RWPE2 (cell line): ENCODE results near the gene NFASC.

Experiments
- ATAC-seq: fragments of 200-7000 bp; cut with Tn5 transposase; 3 replicates; pipeline ENCODE4 v1.9.1; 2021; ENCODE audit warnings: low read depth
- DNase-seq: peaks from one replicate; pipeline ENCODE4 v3.0.0-alpha.2; 2020; ENCODE audit warnings: low spot score
- H3K27ac ChIP-seq: fragments of 450-650 bp; 2 replicates; pipeline ENCODE4 v1.5.1; 2017; ENCODE audit warnings: mild to moderate bottlenecking; ENCODE audit not compliant: poor library complexity, severe bottlenecking
- H3K27me3 ChIP-seq: fragments of 250-450 bp; sonication (Bioruptor Pico); 2 replicates; pipeline ENCODE4 v1.5.1; 2021; ENCODE audit warnings: mild to moderate bottlenecking, moderate library complexity; ENCODE audit not compliant: insufficient read depth, poor library complexity, severe bottlenecking
- H3K36me3 ChIP-seq: fragments of 250-450 bp; sonication (Bioruptor Pico); 2 replicates; pipeline ENCODE4 v1.5.1; 2020; ENCODE audit warnings: low read depth, mild to moderate bottlenecking, moderate library complexity
- H3K4me1 ChIP-seq: fragments of 250-450 bp; sonication (Bioruptor Pico); 2 replicates; pipeline ENCODE4 v1.5.1; 2021; ENCODE audit warnings: mild to moderate bottlenecking, moderate library complexity; ENCODE audit not compliant: insufficient read depth, poor library complexity, severe bottlenecking
- H3K4me3 ChIP-seq: fragments of 250-450 bp; sonication (Bioruptor Pico); 2 replicates; pipeline ENCODE4 v1.5.1; 2021; ENCODE audit warnings: mild to moderate bottlenecking, moderate library complexity; ENCODE audit not compliant: severe bottlenecking
- H3K9me3 ChIP-seq: fragments of 250-450 bp; sonication (Bioruptor Pico); 2 replicates; pipeline ENCODE4 v1.5.1; 2021; ENCODE audit warnings: mild to moderate bottlenecking, moderate library complexity; ENCODE audit not compliant: severe bottlenecking
- CTCF ChIP-seq: fragments of 450-650 bp; IDR thresholded peaks from one replicate; pipeline ENCODE4 v1.5.1; 2017; ENCODE audit warnings: mild to moderate bottlenecking, moderate library complexity; ENCODE audit not compliant: poor library complexity, severe bottlenecking

NFASC gene

GRCh38 chr1:204842369-204842768 lies 28.3 kb upstream of the NFASC start:
- DNase-seq (no peak), ATAC-seq (no peak)
- no peak overlapping the region for H3K4me3 ChIP-seq
- no peaks in the 10 kb centered on the region for H3K36me3 ChIP-seq
- no peaks in the 10 kb centered on the region for H3K4me1 ChIP-seq
- no peaks in the 10 kb centered on the region for H3K9me3 ChIP-seq
- TF ChIP-seq CTCF = no peak
- no peak overlapping the region for H3K27ac ChIP-seq
- H3K27me3 ChIP-seq = no peaks in the 10 kb centered on the region

DNA sequence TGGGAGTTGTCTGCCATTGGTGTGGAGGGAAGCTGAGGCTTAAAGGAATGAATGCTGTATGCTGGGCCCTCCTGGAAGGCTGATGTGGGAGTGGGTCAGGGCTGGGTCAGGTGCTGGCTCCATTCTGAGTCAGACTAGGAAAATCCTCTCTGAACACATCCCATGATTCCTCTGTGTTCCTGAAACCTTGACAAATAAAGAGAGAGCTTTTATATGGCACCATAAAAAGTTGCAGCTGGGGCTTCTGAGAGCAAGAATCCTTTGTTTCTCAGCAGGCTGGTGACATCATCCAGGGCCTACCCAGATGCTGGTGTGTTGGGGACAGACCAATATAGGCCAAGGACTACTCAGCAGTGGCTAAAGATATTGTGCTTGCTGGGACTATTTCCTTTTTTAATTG lies 27.8 kb upstream of the NFASC start:
- no peak for TF ChIP-seq CTCF
- Histone ChIP-seq H3K36me3 (no peaks in the 10 kb centered on the region), H3K9me3 (no peaks in the 10 kb centered on the region), H3K4me1 (no peaks in the 10 kb centered on the region), H3K27me3 (no peaks in the 10 kb centered on the region), H3K4me3 (no peak overlapping the region), H3K27ac (no peak overlapping the region)
- DNase-seq (no peak), ATAC-seq (no peak)

DNA sequence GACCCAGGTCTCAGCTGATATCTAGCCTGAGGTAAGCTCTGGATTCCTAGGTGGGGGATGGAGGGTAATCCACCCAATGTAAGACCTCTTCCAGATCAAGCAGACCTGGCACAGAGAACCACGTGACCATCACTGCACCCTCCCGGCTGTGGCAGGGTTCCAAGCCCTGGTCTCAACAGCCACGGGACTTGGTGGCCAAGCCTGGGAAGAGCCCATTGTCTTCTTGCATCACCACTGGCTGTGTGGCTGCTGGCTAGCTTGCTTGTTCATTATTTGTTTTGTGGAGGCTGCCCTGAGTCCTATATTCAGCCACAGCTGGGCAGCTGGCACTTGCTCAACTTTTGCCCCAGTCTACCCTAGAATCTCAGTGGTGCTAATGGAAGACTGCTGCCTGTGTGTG lies 24.1 kb upstream of the NFASC start:
- TF ChIP-seq CTCF = no peak
- Histone ChIP-seq H3K4me1 (no peaks in the 10 kb centered on the region), H3K4me3 (no peak overlapping the region), H3K27me3 (no peaks in the 10 kb centered on the region), H3K36me3 (no peaks in the 10 kb centered on the region), H3K27ac (no peak overlapping the region), H3K9me3 (no peaks in the 10 kb centered on the region)
- DNase-seq (no peak), ATAC-seq (no peak)

DNA sequence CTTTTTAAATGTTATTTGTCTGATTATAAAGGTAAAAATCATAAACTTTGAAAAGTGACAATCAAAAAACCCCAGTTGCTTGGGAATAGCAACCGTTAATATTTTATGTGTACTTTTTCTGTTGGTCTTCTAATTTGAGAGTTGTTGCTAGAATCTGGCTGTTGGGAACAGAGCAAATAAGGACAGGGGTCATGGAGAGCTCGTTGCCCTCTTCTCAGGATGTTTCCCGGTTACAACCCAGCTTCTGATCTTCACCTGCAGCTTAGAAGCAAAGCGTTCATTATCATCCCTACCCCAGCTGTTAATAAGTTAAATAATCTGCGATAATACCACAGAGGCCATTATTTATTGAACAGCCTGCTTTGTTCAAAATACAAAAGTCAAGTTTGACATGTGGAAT lies 22.1 kb upstream of the NFASC start:
- TF ChIP-seq CTCF = no peak
- no peak for ATAC-seq

GRCh38 chr1:204852854-204853253 lies 17.8 kb upstream of the NFASC start:
- no peak overlapping the region for H3K27ac ChIP-seq

More for the DNA sequence above, 22.1 kb upstream of the NFASC start:
- Histone ChIP-seq H3K4me1 (no peaks in the 10 kb centered on the region), H3K4me3 (no peak overlapping the region), H3K27me3 (no peaks in the 10 kb centered on the region), H3K36me3 (no peaks in the 10 kb centered on the region), H3K9me3 (no peaks in the 10 kb centered on the region), H3K27ac (no peak overlapping the region)
- DNase-seq = no peak

More at GRCh38 chr1:204852854-204853253, 17.8 kb upstream of the NFASC start:
- no peak for TF ChIP-seq CTCF
- ATAC-seq = no peak
- H3K4me3 ChIP-seq = no peak overlapping the region
- H3K27me3 ChIP-seq = no peaks in the 10 kb centered on the region
- H3K4me1 ChIP-seq = no peaks in the 10 kb centered on the region
- no peak for DNase-seq
- no peaks in the 10 kb centered on the region for H3K36me3 ChIP-seq
- H3K9me3 ChIP-seq = no peaks in the 10 kb centered on the region
